Effector memory CD4-positive, alpha-beta T cell (primary cell): ENCODE measurements around the gene PCSK5.
"Not testable (repeated sequence)": the region's sequence is repeated elsewhere in the genome, so short reads cannot be mapped to it uniquely, and the experiment has no call there.

Source experiments
- DNase-seq, 3 donors: peaks; one replicate each; pipeline ENCODE4 v3.0.0-alpha.2; 2020
- H3K27ac ChIP-seq: 2 replicates; pipeline ENCODE4 v1.7.0; 2013; ENCODE audit warnings: mild to moderate bottlenecking, low read length, moderate library complexity; ENCODE audit not compliant: insufficient read depth, poor library complexity, severe bottlenecking
- H3K27me3 ChIP-seq: replicated peaks from 2 replicates; pipeline ENCODE4 v1.7.0; 2013; ENCODE audit warnings: mild to moderate bottlenecking, low read length; ENCODE audit not compliant: insufficient read depth, control insufficient read depth, poor library complexity, severe bottlenecking
- H3K36me3 ChIP-seq: 2 replicates; pipeline ENCODE4 v1.7.0; 2013; ENCODE audit warnings: mild to moderate bottlenecking, low read length, moderate library complexity; ENCODE audit not compliant: control insufficient read depth, insufficient read depth
- H3K4me1 ChIP-seq: 2 replicates; pipeline ENCODE4 v1.7.0; 2013; ENCODE audit warnings: low read length, mild to moderate bottlenecking; ENCODE audit not compliant: control insufficient read depth, insufficient read depth, poor library complexity, severe bottlenecking
- H3K4me3 ChIP-seq: 2 replicates; pipeline ENCODE4 v1.7.0; 2013; ENCODE audit warnings: low read length, low read depth, mild to moderate bottlenecking; ENCODE audit not compliant: insufficient read depth, poor library complexity, severe bottlenecking
- H3K9me3 ChIP-seq: 2 replicates; pipeline ENCODE4 v1.7.0; 2013; ENCODE audit warnings: mild to moderate bottlenecking, low read length, moderate library complexity; ENCODE audit not compliant: control insufficient read depth

PCSK5 gene

DNA sequence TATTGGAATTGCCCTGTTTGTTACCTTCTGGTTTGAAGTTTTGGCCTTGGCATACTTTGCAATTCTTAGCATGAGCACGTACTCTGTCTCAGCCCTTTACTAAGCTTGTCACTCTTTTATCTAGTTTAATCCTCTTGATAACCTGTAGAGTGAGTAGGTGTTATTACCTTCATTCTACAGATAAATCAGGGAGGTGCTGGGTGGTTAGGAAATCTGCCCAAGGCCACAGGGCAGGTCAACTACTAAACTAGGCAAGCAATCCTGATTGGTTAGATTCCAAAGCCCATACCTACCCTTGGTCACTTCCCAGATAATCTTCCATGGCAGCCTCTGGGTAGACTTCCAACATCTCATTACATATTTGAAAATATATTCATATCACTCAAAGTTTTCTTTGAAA lies 65.7 kb downstream of the PCSK5 start:
- Histone ChIP-seq H3K4me1 (no peaks in the 10 kb centered on the region), H3K9me3 (no peaks in the 10 kb centered on the region), H3K27ac (no peak overlapping the region), H3K36me3 (no peaks in the 10 kb centered on the region), H3K4me3 (no peak overlapping the region), H3K27me3 (no peaks in the 10 kb centered on the region)
- DNase-seq, result no peak

DNA sequence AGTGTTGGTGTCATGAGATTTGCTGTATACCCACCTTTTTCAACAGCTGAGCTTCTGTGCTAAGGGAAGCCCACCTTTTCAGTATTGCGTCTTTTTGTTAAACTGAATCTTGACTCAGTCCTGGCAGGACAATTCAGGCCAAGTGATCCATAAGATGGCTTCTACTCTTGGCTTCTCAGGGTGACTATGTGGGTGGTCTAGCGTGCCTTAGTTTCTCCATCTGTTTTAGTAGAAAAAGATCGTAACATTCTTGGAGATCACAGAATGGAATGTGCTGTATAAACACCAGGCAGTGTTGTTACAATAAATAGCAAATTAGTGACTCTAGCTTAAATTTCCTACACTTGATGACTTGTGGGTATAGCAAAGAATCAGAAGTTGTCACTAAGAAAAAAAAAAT lies 66.6 kb downstream of the PCSK5 start:
- Histone ChIP-seq H3K27me3 (no peaks in the 10 kb centered on the region), H3K4me3 (no peak overlapping the region), H3K27ac (no peak overlapping the region), H3K9me3 (no peaks in the 10 kb centered on the region), H3K4me1 (peaks cover 4% of the 10 kb centered on the region), H3K36me3 (no peaks in the 10 kb centered on the region)
- DNase-seq, result no peak

DNA sequence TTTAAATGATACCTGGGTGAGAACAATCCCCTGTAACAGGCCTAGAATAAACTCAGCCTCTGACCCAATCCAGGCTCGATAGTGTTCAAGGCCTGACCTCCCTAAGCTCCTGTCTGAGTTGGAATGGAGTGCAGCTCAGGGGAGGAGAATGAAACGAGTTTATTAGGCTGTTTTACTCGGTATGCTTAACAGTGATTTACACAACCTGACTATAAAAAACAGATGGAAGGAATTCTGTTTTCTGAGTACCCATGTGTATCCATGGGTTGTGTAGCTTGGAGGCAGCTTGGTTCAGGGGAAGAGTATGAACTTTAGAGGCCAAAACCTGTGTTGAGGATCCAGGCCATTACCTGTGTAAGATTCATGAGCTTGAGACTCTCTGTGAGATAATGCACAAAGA lies 67.8 kb downstream of the PCSK5 start:
- DNase-seq, result no peak
- Histone ChIP-seq H3K36me3 (no peaks in the 10 kb centered on the region), H3K27me3 (no peaks in the 10 kb centered on the region), H3K27ac (no peak overlapping the region), H3K4me3 (no peak overlapping the region), H3K9me3 (no peaks in the 10 kb centered on the region), H3K4me1 (peaks cover 7% of the 10 kb centered on the region)

DNA sequence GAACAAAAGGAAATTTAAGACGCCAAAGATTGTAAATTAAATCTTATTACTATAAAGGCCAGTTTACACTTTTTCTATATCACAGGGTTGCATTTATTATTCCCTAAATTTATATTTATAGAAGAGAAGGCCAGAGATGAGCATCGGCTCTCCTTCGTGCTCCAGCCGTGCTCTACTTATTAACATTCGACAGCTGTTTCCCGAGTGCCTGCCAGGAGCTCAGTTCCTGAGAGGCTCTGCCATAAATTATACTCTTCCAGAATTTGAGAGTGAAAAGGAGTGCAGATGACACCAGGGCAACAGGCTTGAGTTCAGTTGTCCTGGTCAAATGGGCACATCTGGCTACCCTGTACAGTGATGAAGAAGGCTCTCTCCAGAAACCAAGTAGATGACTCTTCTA lies 70.1 kb downstream of the PCSK5 start:
- H3K4me3 ChIP-seq, result no peak overlapping the region
- H3K9me3 ChIP-seq, result no peaks in the 10 kb centered on the region
- H3K27ac ChIP-seq, result no peak overlapping the region
- no peaks in the 10 kb centered on the region for H3K36me3 ChIP-seq
- H3K27me3 ChIP-seq, result no peaks in the 10 kb centered on the region
- DNase-seq, result no peak
- peaks cover 7% of the 10 kb centered on the region for H3K4me1 ChIP-seq

DNA sequence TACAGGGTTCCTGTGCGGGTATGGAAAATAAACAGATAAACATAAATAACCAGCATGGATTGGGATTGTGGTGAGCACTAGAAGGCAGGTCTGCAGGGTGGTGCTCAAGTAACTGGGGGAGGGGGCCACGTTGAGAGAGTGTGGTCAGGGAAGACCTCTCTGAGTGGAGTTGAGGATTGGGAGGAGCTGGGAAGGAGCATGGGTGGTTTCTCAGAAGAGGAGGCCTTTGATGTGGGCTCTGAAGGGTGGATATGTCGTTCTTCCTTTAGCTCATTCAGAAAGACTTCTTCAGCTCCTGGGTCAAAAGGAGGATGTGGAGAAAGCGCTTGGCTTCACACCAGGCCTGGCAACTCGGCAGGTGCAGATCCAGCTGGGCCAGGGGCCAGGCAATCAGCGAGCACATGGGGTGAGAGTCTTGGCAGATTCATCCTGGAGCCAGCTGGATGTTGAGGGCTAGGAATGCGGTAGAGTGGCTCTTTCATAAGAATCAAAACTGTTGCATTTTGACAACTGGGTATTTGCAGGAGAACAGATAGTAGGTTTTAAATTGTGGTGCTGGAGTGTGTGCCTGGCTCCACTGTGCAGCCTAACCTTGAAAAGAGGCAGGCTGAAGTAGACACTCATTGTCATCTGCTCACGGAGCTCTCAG lies 71.7 kb downstream of the PCSK5 start:
- H3K27me3 ChIP-seq, result no peaks in the 10 kb centered on the region
- no peak overlapping the region for H3K27ac ChIP-seq
- DNase-seq, result no peak
- no peak overlapping the region for H3K4me3 ChIP-seq
- H3K9me3 ChIP-seq, result no peaks in the 10 kb centered on the region
- no peaks in the 10 kb centered on the region for H3K36me3 ChIP-seq
- H3K4me1 ChIP-seq, result peaks cover 7% of the 10 kb centered on the region

DNA sequence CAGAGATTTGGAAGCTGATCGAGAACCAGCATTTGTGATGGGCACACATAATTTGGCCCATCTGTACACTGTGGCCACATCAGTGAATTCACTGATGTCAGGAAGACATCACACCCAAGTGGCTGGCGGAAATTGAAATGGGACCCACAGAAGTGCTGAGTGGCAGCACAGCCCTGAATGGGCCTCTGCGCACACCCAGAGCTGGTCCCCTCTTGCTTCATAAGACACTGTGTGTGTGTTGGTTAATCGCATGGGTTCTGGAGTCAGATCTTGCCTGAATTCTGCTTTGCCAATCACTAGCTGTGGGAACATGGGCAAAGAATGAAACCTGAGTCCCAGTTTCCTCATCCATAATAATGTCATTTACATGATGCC lies 72.2 kb downstream of the PCSK5 start:
- DNase-seq, result no peak
- Histone ChIP-seq H3K27me3 (no peaks in the 10 kb centered on the region), H3K36me3 (no peaks in the 10 kb centered on the region), H3K9me3 (no peaks in the 10 kb centered on the region), H3K4me1 (peaks cover 7% of the 10 kb centered on the region), H3K4me3 (no peak overlapping the region), H3K27ac (no peak overlapping the region)

DNA sequence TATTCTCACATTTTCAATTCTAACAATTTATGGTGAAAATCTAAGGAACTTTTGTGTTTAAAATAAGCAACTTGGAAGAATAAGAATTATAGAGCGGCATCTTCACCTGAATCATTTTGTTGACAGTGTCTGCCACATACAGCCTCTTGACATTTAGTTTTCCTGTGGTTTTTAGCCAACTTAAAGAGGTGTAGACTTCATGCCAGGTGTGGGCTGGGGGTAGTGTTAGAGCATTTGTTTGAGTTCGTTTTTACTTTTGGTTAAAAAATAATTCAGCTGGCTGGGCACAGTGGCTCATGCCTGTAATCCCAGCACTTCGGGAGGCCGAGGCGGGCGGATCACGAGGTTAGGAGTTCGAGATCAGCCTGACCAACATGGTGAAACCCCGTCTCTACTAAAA lies 72.8 kb downstream of the PCSK5 start:
- DNase-seq, H3K27ac ChIP-seq, H3K4me3 ChIP-seq, H3K9me3 ChIP-seq, H3K4me1 ChIP-seq, H3K36me3 ChIP-seq, H3K27me3 ChIP-seq: not testable (repeated sequence)

DNA sequence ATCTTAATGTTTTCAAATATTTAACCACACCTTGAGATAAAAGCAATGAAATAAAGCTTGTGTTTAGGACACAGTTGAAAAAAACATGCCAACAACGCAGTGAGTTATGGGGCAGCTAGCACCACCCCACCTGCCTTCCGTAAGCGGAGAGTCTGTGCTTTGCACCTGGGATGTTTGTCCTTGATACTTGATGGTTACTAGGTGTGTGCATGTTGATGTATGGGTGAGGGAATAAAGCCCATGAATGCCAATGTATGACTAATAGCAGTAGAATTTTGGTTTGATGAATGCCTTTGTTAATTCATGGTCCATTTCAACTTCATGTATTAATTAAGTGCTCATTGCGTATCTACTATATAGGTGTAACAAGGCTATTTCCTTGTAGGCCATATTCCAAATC lies 74.0 kb downstream of the PCSK5 start:
- DNase-seq, result no peak
- Histone ChIP-seq H3K27me3 (no peaks in the 10 kb centered on the region), H3K4me3 (no peak overlapping the region)

DNA sequence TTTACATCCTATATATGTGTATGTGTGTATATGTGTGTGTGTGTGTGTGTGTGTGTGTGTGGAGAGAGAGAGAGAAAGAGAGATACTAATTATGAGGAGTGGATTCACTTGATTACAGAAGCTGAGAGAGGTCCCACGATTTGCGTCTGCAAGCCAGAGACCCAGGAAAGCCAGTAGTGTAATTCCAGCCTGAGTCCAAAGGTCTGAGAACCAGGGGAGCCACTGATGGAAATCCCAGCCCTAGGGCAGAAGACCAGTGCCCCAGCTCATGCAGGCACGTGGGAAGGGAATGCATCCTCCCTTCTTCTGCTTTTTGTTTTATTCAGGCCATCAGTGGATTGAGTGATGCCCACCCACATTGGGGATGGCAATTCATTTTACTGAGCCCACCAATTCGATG lies 74.8 kb downstream of the PCSK5 start:
- no peak for DNase-seq
- H3K27ac ChIP-seq, result no peak overlapping the region

More for the DNA sequence above, 74.0 kb downstream of the PCSK5 start:
- H3K4me1 ChIP-seq, result peaks cover 7% of the 10 kb centered on the region
- no peak overlapping the region for H3K27ac ChIP-seq
- no peaks in the 10 kb centered on the region for H3K9me3 ChIP-seq
- H3K36me3 ChIP-seq, result no peaks in the 10 kb centered on the region

DNA sequence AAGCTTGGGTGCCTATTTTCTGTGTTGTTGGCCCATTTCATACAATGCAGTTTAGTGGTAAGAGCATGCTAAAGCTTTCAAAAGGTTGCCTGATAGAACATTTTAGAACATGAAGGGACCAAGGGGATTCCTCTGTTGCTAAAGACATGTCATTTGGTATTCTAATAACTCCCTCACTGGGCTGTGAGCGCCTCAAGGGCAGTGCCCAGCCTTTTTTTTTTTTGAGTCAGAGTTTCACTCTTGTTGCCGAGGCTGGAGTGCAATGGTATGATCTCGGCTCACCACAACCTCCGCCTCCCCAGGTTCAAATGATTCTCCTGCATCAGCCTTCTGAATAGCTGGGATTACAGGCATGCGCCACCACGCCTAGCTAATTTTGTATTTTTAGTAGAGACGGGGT lies 77.1 kb downstream of the PCSK5 start:
- Histone ChIP-seq H3K27me3 (no peaks in the 10 kb centered on the region), H3K4me1 (no peaks in the 10 kb centered on the region), H3K4me3 (no peak overlapping the region), H3K9me3 (no peaks in the 10 kb centered on the region), H3K27ac (no peak overlapping the region), H3K36me3 (no peaks in the 10 kb centered on the region)
- DNase-seq, result no peak

More for the DNA sequence above, 74.8 kb downstream of the PCSK5 start:
- Histone ChIP-seq H3K27me3 (no peaks in the 10 kb centered on the region), H3K9me3 (no peaks in the 10 kb centered on the region), H3K4me3 (no peak overlapping the region), H3K36me3 (no peaks in the 10 kb centered on the region), H3K4me1 (peaks cover 7% of the 10 kb centered on the region)
